Neuronal stem cell (in vitro differentiated cells): ENCODE results near the gene BTBD10.

Experiments used
- DNase-seq: peaks from one replicate; pipeline ENCODE4 v3.0.0-alpha.2; 2013; ENCODE audit warnings: low spot score
- H2AFZ ChIP-seq: one replicate; pipeline ENCODE4 v1.6.1; 2013; ENCODE audit warnings: mild to moderate bottlenecking, low read length, inconsistent platforms
- H2AK5ac ChIP-seq: 2 replicates; pipeline ENCODE4 v1.6.1; 2013; ENCODE audit warnings: low read depth, mild to moderate bottlenecking, inconsistent platforms, low read length, moderate library complexity, mixed read lengths
- H2BK120ac ChIP-seq: 2 replicates; pipeline ENCODE4 v1.6.1; 2013; ENCODE audit warnings: low read depth, mild to moderate bottlenecking, inconsistent platforms, low read length, moderate library complexity, mixed read lengths
- H2BK12ac ChIP-seq: one replicate; pipeline ENCODE4 v1.6.1; 2013; ENCODE audit warnings: low read length, inconsistent platforms
- H2BK15ac ChIP-seq: 2 replicates; pipeline ENCODE4 v1.6.1; 2013; ENCODE audit warnings: mild to moderate bottlenecking, low read length, inconsistent platforms, mixed read lengths
- H2BK5ac ChIP-seq: one replicate; pipeline ENCODE4 v1.6.1; 2013; ENCODE audit warnings: inconsistent platforms, mild to moderate bottlenecking, low read length, moderate library complexity
- H3K14ac ChIP-seq: one replicate; pipeline ENCODE4 v1.6.1; 2013; ENCODE audit warnings: low read length, inconsistent platforms
- H3K18ac ChIP-seq: 2 replicates; pipeline ENCODE4 v1.6.1; 2013; ENCODE audit warnings: low read length, inconsistent platforms
- H3K23ac ChIP-seq: 2 replicates; pipeline ENCODE4 v1.6.1; 2013; ENCODE audit warnings: low read depth, mild to moderate bottlenecking, mixed read lengths, low read length, inconsistent platforms; ENCODE audit not compliant: poor library complexity
- H3K27ac ChIP-seq: replicated peaks from 3 replicates; pipeline ENCODE4 v1.5.1; 2013; ENCODE audit warnings: low read length, inconsistent platforms
- H3K27me3 ChIP-seq, 3 experiments: 2 replicates each; pipeline ENCODE4 v1.6.1; 2013; ENCODE audit warnings: low read length in 3 of 3, mild to moderate bottlenecking in 2 of 3, inconsistent platforms in 1 of 3, low read depth in 1 of 3, mixed read lengths in 1 of 3, moderate library complexity in 1 of 3; ENCODE audit not compliant: control insufficient read depth in 3 of 3, insufficient read depth in 3 of 3
- H3K36me3 ChIP-seq, 2 donors: replicated peaks in 1 of 2; 2 replicates each; pipeline ENCODE4 v1.6.1; 2013; ENCODE audit warnings: low read length in 2 of 2; ENCODE audit not compliant: control insufficient read depth in 2 of 2, insufficient read depth in 2 of 2
- H3K4ac ChIP-seq: 2 replicates; pipeline ENCODE4 v1.6.1; 2013; ENCODE audit warnings: inconsistent platforms, mild to moderate bottlenecking, low read length, moderate library complexity
- H3K4me1 ChIP-seq, 2 donors: 1 replicate in 1 of 2; 2 replicates in 1 of 2; pipeline ENCODE4 v1.6.1; 2013; ENCODE audit warnings: low read length in 2 of 2, low read depth in 1 of 2; ENCODE audit not compliant: control insufficient read depth in 2 of 2, insufficient read depth in 1 of 2
- H3K4me2 ChIP-seq: one replicate; pipeline ENCODE4 v1.6.1; 2013; ENCODE audit warnings: mild to moderate bottlenecking, low read length, inconsistent platforms; ENCODE audit not compliant: insufficient read depth, poor library complexity, severe bottlenecking
- H3K4me3 ChIP-seq, 2 donors: 2 replicates each; pipeline ENCODE4 v1.5.1; 2013; ENCODE audit warnings: low read length in 2 of 2, mild to moderate bottlenecking in 2 of 2, inconsistent platforms in 1 of 2, moderate library complexity in 1 of 2
- H3K79me1 ChIP-seq: one replicate; pipeline ENCODE4 v1.6.1; 2013; ENCODE audit warnings: low read depth, mild to moderate bottlenecking, inconsistent platforms, low read length, moderate library complexity
- H3K9ac ChIP-seq: one replicate; pipeline ENCODE4 v1.6.1; 2013; ENCODE audit warnings: mild to moderate bottlenecking, low read depth, low read length, inconsistent platforms; ENCODE audit not compliant: poor library complexity
- H3K9me3 ChIP-seq, 2 donors: replicated peaks in 1 of 2; 2 replicates each; pipeline versions ENCODE3 to v1.6.1; 2013; ENCODE audit warnings: low read length in 2 of 2, mild to moderate bottlenecking in 2 of 2, inconsistent platforms in 1 of 2, low read depth in 1 of 2, mixed read lengths in 1 of 2, moderate library complexity in 1 of 2; ENCODE audit not compliant: control insufficient read depth in 2 of 2, insufficient read depth in 1 of 2
- H4K8ac ChIP-seq: one replicate; pipeline ENCODE4 v1.6.1; 2013; ENCODE audit warnings: low read depth, mild to moderate bottlenecking, inconsistent platforms, low read length, moderate library complexity
- H4K91ac ChIP-seq: one replicate; pipeline ENCODE4 v1.6.1; 2013; ENCODE audit warnings: low read length, low read depth, mild to moderate bottlenecking, inconsistent platforms; ENCODE audit not compliant: poor library complexity
- WGBS, 2 donors: extraction: QIAGEN DNeasy Blood & Tissue Kit; methylation state at CpG; one replicate each; pipeline ENCODE4 v1.1.7; 2013; ENCODE audit warnings: missing lambda C conversion rate in 2 of 2, mixed read lengths in 1 of 2; ENCODE audit not compliant: insufficient read length in 2 of 2, insufficient replicate concordance in 1 of 2; ENCODE audit errors: extremely low coverage in 2 of 2; 5-methylcytosine and 5-hydroxymethylcytosine counted together

BTBD10 gene

DNA sequence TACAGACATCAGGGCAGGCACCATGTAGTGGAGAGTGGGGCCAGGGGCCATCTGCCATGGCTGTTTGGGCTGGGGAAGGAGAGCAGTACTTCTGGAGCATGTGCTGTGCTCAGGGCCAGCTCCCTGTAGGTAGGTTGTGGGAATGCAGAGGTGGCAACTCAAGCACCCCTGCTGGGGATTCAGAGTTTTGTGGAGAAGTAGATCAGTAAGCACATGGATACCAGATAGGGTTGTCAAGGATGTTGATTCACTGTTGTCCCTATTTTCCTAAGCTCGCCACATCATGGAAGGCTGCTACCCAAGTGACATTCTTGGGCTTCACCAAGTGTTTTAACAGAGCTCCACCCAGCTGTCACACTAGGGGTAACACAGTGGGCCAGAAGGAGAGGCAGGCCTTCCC, 118.2 kb downstream of the BTBD10 start:
- Histone ChIP-seq H4K8ac (no peak overlapping the region), H3K9me3 (no peaks in the 10 kb centered on the region), H3K14ac (no peak overlapping the region), H3K27me3 (no peaks in the 10 kb centered on the region), H2BK120ac (no peak overlapping the region), H3K18ac (peak overlapping the region; percentile 63), H3K9ac (no peak overlapping the region), H3K36me3 (no peaks in the 10 kb centered on the region), H2BK12ac (no peak overlapping the region), H3K23ac (no peak overlapping the region), H3K27ac (no peak overlapping the region), H3K4me3 (no peak overlapping the region), H3K4ac (no peak overlapping the region), H2BK15ac (no peak overlapping the region), H2AK5ac (peak overlapping the region; percentile 67), H3K4me2 (no peak overlapping the region), H2AFZ (no peak overlapping the region), H4K91ac (no peak overlapping the region), H3K79me1 (no peaks in the 10 kb centered on the region), H2BK5ac (no peak overlapping the region), H3K4me1 (peaks cover 0 to 8% of the 10 kb centered on the region in 2 donors)
- no CpG with 5 or more reads among the region's 1 CpG for WGBS, 2 donors
- DNase-seq, result no peak

DNA sequence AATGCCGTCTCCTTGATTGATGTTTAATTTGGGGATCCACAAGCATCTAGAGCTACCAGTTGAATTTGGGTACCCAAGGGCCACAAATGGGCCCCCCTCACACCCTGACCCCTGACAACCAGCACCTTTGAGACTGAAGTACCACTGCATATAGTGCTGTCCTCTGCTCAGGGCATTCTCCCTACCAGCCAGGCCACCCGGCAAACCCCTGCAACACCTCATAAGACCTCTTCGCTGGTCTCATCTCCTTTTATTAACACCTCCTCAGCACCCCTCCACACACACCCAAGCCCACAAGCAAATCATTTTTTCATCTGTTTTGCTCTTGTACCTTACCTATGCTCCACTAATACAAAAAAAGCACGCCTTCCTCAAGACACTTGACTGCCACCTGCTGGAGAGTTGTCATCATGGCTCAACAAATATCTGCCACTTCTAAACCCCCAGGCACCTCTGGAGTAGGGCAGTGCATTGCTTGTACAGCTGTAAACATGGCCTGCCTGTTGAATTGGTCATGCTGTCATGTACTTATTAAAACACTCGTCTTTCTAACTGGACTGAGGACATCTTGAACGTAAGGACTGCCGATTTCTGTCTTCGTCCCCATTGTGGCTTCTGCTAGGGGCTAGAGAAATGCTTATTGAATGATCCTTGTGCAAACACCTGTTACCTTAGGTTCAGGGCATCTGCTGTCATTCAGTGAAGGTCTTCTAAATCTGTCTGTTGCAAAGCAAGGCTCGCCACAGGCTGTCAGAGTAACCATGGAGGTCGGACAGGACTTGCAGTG, 118.9 kb downstream of the BTBD10 start:
- no peak overlapping the region for H2BK5ac ChIP-seq
- no peak overlapping the region for H3K27ac ChIP-seq
- H3K14ac ChIP-seq, result no peak overlapping the region
- no peak overlapping the region for H3K4ac ChIP-seq
- no peak overlapping the region for H3K23ac ChIP-seq
- H3K27me3 ChIP-seq, result no peaks in the 10 kb centered on the region
- H3K79me1 ChIP-seq, result no peaks in the 10 kb centered on the region
- H2AFZ ChIP-seq, result no peak overlapping the region
- DNase-seq, result peak; percentile 68
- no CpG with 5 or more reads among the region's 10 CpGs for WGBS, 2 donors
- H4K8ac ChIP-seq, result no peak overlapping the region
- H3K4me3 ChIP-seq, result no peak overlapping the region
- no peak overlapping the region for H3K4me2 ChIP-seq
- H3K9ac ChIP-seq, result no peak overlapping the region
- H4K91ac ChIP-seq, result no peak overlapping the region
- no peak overlapping the region for H2BK12ac ChIP-seq
- H2AK5ac ChIP-seq, result peak overlapping the region; percentile 67
- H3K36me3 ChIP-seq, result no peaks in the 10 kb centered on the region
- no peak overlapping the region for H2BK120ac ChIP-seq
- H3K18ac ChIP-seq, result peak overlapping the region; percentile 63
- no peak overlapping the region for H2BK15ac ChIP-seq
- H3K4me1 ChIP-seq, result peaks cover 0 to 7% of the 10 kb centered on the region in 2 donors
- H3K9me3 ChIP-seq, result no peaks in the 10 kb centered on the region

DNA sequence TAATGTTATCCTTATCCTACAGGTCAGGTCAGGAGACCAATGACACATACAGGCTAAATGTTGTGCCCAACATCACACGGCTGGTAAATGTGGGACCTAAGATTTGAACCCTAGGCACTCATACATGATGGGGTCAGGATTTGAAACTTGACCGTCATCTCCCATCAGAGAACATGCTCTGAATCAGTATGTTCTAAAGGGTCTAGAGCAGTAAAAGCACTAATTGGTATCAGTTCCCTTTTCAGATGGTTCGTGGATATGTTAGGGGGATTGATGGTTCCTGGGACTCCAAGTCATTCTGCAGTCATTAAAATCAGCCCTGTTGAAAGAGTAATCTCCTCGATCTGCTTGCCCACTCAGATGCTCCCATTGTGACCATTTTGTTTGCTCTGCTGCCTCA, 120.0 kb downstream of the BTBD10 start:
- H2AK5ac ChIP-seq, result no peak overlapping the region
- no peak overlapping the region for H3K4ac ChIP-seq
- H3K23ac ChIP-seq, result no peak overlapping the region
- no peak for DNase-seq
- H3K4me2 ChIP-seq, result no peak overlapping the region
- no peak overlapping the region for H3K14ac ChIP-seq
- no peaks in the 10 kb centered on the region for H3K36me3 ChIP-seq
- H4K91ac ChIP-seq, result no peak overlapping the region
- H2AFZ ChIP-seq, result no peak overlapping the region
- no CpG with 5 or more reads among the region's 4 CpGs for WGBS, 2 donors
- H2BK12ac ChIP-seq, result no peak overlapping the region
- H4K8ac ChIP-seq, result no peak overlapping the region
- H2BK15ac ChIP-seq, result no peak overlapping the region
- H3K9ac ChIP-seq, result no peak overlapping the region
- H2BK120ac ChIP-seq, result no peak overlapping the region
- H3K27me3 ChIP-seq, result no peaks in the 10 kb centered on the region
- H3K18ac ChIP-seq, result no peak overlapping the region
- H3K9me3 ChIP-seq, result no peaks in the 10 kb centered on the region
- H3K4me1 ChIP-seq, result peaks cover 0 to 7% of the 10 kb centered on the region in 2 donors
- no peak overlapping the region for H2BK5ac ChIP-seq
- H3K79me1 ChIP-seq, result no peaks in the 10 kb centered on the region
- no peak overlapping the region for H3K4me3 ChIP-seq
- H3K27ac ChIP-seq, result no peak overlapping the region

DNA sequence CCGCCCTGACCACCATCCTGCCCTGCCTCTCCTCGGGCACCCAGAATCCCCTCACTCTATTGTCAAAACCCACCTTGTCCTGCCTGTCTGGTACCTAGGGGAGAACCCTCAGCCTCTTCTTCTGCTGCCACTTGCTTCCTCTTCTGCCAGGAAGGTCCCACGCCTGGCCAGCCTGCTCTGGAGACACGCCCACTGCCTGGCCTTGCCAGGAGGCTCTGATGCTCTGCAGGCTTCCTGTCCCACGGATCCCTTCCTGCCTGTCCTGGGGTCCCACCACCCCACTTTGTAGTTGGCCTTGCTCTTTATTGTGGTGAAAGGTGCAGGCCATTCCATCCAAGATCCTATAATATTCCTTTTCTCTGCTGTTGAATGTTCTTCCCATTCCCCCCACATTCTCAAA, 122.0 kb downstream of the BTBD10 start:
- Histone ChIP-seq H3K9me3 (no peaks in the 10 kb centered on the region), H2AFZ (no peak overlapping the region), H2BK5ac (no peak overlapping the region), H3K27ac (no peak overlapping the region), H3K23ac (no peak overlapping the region), H2AK5ac (peak overlapping the region; percentile 22), H3K14ac (no peak overlapping the region), H3K36me3 (no peaks in the 10 kb centered on the region), H3K4me1 (peaks cover 0 to 7% of the 10 kb centered on the region in 2 donors), H3K18ac (no peak overlapping the region), H2BK120ac (no peak overlapping the region), H3K4ac (no peak overlapping the region), H3K9ac (no peak overlapping the region), H3K27me3 (no peaks in the 10 kb centered on the region), H2BK15ac (no peak overlapping the region), H4K8ac (no peak overlapping the region), H3K4me3 (no peak overlapping the region), H2BK12ac (peak overlapping the region; percentile 31), H3K79me1 (no peaks in the 10 kb centered on the region), H4K91ac (no peak overlapping the region), H3K4me2 (no peak overlapping the region)
- DNase-seq, result no peak
- no CpG with 5 or more reads among the region's 5 CpGs for WGBS, 2 donors
